GM18907 (cell line): ENCODE measurements around the gene RFX1.

ENCODE experiments used
- ATAC-seq: cut with Tn5 transposase; IDR thresholded peaks from one replicate; pipeline ENCODE4 v1.9.1; 2021; ENCODE audit warnings: mild to moderate bottlenecking, moderate library complexity; ENCODE audit not compliant: unreplicated experiment

Gene RFX1

DNA sequence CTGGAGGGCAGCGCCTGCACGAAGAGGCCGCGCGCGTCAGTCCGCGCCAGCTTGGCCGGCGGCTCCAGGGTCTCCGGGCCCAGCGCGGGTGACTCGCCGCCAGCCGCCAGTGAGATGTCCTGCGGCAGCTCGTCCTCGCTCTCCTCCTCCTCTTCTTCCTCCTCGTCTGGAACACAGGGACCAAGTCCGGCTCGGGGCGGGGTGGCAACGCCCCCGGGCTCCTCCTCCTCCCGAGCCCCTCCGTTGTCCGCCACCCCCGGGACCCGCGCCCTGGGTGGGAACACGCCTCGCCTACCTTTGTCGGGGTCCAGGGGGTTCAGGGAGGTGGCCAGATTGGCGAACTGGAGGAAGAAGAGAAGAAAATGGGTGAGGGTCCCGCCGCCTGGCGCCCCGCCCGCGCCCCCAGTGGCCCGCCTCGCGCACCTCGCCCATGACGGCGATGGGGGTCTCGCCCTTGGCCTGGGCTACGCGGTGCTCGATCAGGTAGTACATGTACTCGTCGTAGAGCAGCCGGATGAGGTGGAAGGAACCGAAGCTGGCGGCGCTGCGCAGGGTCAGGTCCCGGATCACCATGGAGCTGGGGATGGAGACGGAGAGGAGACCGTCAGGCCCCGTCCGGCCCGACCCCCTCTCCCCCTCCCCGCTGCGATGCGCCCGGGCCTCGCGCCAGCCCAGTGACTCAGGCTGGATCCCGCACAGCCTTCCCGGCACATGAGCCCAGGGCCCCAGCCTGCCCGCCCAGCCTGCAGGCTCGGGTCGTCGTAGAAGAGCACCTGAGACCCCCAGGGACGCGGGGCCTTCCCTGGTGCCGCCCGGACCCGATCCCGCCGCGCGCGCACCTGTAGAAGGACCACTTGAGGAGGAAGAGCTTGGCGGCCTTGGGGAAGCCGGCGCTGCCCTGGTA lies 43.2 kb downstream of the RFX1 start:
- ATAC-seq: no peak

DNA sequence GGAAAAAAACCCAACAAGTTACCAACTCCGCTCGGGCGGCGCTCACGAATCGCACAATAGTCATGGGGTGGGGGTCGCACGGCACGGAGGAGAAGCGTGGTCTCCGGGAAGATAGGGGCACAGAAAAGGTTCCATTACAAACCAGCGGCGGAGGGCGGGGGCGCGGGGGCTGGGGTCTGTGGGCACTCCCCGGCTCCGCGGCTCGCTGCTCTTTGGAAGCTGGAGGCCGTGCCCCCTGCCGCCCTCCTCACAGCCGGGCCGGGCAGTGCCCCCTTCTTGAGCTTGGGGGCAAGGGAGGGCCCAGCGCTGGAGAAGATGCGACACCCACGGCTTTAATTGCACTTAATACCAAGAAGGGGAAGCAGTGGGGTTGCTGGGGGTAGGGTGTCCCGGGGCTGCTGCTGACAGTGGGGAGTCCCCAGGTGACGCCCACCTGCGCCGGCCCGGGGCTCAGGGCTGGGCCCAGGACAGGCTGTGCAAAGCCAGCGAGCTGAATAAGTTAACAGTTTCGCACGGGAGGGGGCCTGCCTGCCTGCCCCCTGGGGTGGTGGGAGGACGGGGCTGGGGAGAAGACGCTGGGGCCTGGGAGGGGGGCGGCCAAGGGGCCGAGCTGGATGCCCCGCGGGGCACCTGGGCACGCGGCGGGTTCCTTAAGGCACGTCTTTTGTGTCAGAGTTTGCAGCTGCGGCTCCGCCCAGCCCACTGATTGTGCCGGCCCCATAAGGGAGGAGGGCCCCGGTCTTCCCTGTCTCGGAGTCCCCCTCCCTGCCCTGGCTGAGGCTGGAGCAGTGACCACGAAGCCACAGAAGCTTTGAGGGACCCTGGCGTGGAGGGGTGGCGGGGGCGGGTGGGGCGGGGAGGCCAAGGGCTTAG lies 44.1 kb downstream of the RFX1 start:
- no peak for ATAC-seq

DNA sequence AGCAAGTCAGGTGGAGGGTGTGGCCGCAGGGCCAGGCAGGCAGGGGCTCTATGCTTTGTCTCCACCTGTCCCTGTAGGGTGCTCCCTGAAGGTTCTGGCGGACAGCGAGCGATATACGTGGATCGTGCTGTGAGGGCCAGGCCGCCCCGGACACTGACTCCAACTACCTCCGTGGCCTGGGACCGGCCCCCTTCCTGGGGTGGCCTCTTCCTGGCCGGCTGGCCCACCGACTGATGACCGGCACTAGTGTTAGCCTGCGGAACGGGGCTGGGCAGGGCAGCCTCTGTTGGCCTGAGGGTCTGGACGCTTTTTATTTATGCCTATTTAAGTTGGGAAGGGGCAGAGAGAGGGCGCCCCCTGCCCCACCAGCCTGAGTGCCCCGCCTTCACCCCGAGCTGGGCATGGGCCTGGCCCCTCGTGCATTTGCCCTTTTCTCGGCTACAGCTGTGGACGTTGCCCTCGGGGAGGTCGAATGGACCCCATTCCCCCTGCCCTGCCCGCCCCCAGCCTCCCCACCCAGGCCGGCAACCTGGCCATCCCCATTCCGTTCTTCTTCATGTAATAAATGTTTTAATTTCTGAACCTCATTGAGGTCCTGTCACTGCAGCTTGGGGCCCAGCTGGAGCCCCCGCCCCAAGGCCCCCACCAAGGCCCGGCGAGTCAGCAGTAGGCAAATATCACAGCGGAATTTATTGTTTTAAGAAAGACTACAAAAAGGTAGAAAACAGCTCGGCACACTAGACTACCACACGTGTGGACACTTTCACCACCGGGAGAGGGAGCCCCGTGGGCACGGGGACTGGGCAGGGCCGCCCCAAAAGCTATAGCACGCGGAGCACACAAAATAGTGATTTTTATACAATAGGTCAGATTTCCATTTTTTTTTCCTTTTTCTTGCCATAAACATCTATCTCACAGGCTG lies 45.0 kb downstream of the RFX1 start:
- no peak for ATAC-seq

DNA sequence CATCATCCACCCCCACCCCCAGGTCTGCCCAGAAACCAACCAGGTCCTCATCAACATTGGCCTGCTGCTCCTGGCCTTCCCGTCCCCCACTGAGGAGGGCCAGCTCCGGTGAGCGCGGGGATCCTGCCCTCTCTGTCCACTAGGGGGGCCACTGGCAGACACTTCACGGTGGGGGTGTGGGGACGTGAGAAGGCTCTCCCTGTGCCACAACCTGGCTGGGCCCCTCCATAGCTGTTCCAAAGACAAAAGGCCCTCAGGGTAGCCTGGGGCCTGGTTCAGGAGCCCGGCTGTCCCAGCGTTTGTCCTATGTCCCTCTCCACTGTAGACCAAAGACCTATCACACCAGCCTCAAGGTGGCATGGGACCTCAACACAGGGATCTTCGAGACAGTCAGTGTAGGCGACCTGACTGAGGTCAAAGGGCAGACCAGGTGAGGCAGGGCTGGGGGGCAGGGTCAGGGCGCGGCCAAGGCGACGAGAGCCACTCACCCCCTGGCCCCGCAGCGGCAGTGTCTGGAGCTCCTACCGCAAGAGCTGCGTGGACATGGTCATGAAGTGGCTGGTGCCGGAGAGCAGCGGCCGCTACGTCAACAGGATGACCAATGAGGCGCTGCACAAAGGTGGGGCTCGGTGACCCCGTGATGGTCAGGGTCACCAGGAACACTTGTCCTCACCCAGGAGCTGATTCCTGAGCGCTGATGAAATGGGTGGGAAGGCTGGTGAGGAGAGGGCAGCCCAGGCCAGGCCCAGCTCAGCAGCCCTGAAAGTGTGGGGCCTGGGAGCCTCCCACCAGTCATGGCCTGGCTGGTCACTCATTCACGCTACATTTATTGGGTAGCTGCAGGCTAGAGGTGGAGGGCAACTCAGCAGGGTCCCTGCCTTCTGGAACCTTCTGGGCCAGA lies 45.9 kb downstream of the RFX1 start:
- ATAC-seq: no peak

DNA sequence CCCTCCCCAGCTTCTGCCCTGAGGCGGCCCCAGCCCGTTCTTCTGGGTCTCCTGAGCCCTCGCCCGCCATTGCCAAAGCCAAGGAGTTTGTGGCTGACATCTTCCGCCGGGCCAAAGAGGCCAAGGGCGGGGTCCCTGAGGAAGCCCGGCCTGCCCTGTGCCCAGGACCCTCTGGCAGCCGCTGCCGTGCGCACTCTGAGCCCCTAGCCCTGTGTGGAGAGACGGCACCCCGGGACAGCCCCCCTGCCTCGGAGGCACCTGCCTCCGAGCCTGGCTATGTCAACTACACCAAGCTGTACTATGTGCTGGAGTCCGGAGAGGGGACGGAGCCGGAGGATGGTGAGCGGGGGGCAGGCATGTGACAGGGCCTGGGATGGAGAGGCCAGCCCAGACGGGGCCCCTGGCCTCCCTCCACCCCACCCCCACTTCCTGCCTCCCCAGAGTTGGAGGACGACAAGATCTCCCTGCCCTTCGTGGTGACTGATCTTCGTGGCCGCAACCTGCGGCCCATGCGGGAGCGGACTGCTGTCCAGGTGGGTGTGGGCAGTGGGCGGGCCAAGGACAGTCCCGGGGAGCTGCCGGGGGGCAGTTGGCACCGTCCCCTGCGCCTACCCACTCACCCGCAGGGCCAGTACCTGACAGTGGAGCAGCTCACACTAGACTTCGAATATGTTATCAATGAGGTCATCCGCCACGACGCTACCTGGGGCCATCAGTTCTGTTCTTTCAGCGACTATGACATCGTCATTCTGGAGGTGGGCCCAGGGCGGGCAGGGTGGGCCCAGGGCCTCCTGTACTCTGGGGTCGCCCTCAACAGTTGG lies 46.8 kb downstream of the RFX1 start:
- ATAC-seq: no peak

DNA sequence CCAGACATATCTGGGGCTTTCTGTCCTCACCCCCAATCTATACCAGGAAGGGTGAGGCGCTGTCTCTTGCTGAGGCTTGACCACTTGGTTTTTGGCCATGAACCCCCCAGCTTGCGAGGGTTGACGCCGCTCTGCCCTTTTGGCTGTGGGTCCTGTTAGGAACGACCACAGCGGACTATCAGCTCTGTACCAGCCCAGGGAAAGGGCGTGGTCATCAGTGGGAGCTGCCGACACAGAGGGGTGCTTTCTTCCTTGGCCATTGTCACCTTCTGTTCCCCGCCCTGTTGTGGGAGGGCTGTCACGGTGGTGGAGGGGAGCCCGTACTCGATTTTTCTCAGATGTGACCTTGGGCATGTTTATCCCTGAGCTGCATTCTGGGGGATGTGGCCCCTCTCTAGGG lies 48.1 kb downstream of the RFX1 start:
- ATAC-seq: no peak

DNA sequence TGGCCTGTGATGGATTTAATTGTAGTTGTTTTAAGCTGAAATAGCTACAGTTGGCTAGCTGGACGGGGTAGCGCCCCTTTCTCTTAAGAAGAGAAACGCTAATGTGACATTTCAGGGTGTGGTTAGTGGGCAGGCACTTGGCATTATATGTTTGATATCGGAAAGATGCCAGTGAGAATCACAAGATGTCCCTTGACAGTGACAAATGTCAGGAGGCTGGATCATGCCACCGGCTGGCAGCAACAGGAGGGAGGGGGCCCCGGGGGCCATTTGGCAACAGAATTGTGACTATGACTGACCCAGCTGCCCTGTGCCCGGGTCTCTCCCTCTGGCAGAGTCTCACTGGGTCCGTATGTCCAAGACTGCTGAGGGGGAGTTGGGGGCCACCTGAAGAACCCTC lies 49.1 kb downstream of the RFX1 start:
- ATAC-seq: no peak

DNA sequence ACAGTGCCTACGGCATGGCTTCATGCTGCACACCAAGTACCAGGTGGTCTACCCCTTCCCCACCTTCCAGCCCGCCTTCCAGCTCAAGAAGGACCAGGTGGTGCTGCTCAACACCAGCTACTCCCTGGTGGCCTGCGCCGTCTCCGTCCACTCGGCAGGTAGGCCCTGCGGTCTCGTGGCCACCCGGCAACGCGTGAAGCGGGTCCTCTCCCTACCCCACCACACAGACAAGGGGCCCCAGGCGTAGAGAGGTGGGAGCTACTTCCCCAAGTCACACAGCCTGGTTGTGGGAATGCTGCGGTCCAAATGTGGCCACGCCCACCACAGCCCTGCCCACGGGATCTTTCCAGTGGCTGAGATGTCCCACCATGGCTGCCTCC lies 49.8 kb downstream of the RFX1 start:
- ATAC-seq: no peak

DNA sequence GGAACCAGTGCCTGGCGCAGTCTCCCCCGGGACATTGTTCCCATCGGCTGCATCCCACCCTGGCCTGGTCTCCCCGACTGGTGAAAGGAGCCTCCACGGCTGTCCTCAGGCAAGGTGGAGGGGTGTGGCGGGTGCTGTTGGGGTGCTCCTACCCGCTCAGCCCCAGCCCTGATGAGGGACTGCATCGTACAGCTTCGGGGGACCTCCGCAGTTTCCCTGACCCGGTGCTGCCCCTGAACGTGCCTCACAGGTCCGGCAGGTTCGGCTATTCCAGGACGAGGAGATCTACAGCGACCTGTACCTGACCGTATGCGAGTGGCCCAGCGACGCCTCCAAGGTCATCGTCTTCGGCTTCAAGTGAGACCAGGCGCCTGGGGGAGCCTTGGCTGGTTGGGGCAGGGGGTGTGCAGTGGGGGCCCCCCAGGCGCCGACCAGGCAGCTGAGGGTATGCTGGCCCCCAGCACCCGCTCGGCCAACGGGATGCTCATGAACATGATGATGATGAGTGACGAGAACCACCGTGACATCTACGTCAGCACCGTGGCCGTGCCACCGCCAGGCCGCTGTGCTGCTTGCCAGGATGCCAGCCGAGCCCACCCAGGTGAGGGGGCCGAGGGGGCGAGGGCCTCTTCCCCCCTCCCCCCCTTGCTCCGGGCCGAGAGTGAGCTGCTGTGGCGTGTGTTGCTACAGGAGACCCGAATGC lies 50.3 kb downstream of the RFX1 start:
- no peak for ATAC-seq

DNA sequence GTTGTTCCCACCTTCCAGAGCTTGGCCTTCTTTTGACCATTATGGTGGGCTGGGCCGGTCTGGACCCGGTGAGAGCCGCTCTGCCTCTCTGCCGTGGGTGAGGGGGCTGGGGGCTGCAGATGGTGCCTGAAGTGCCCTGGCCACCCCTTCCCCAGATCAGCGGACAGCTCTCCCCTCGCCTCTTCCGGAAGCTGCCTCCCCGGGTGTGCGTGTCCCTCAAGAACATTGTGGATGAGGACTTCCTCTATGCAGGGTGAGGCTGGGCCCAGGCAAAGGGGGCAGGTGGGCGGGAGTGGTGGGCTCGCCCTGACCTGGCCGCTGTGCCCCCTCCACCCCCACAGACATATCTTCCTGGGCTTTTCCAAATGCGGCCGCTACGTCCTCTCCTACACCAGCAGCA lies 51.9 kb downstream of the RFX1 start:
- no peak for ATAC-seq

DNA sequence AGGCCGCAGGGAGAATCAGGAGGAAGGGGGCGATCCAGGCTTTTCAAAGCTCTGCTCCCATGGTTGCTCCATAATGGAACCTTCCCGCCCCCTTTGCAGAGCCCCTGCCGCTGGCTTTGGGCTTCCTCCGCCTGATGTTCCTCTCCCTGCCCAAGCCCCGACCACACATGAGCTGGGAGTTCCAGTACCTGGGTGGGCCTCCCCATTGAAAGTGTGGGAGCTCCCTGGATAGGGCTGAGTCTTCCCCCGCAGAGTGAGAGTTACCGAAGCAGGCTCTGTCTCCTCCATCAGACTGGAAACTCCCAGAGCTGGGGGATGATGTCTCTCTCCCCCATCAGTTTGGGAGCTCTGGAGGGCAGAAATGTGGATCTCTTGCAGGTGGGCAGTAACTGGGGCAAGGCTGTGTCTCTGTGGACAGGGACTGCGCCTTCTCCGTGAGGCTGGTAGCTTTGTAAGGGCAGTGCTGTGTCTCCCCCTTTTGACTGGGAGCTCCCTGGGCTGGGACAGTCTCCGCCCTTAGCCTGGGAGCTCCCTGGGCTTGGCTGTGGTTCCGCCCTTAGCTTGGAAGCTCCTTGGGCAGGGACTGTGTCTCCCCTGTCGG lies 53.1 kb downstream of the RFX1 start:
- ATAC-seq: no peak

DNA sequence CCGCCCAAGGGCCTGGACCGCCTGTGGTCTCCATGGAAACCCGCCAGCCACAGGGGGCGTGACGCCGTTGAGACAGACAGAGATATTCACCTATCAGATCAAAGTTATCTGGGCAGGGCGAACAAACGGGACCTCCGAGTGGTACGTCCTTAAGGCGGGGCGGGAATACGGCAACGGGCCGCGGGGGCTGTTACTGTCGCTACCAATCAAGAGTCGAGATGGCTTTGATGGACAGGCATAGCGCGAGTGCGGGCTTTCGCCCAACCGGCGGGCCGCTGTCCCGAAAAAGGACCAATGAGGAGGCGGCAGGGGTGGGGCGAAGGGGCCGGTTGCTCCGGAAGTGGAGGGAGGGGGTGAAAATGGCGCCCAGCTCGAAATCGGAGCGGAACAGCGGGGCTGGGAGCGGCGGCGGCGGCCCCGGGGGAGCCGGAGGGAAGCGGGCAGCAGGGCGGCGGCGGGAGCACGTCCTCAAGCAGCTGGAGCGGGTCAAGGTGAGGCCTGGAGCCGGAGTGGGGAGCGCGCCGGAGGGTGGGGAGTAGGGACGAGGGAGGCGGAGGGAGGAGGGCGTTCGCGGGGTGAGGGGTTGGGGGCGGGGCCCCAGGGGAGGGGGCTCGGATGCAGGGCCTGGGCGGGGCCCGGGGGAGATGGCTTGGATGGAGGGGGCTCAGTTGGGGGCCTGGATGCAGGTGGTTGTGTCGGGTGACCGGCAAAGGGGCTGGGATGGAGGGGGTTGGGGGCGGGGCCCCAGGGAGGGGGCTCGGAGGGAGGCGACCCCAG lies 53.8 kb downstream of the RFX1 start, which contains the start of gene DCAF15:
Gene DCAF15, plus strand, starts transcription at position 356 of the 777 bp plus-strand sequence. Its CDS starts 4 bp downstream, at position 360.
- peak; percentile 96 for ATAC-seq

DNA sequence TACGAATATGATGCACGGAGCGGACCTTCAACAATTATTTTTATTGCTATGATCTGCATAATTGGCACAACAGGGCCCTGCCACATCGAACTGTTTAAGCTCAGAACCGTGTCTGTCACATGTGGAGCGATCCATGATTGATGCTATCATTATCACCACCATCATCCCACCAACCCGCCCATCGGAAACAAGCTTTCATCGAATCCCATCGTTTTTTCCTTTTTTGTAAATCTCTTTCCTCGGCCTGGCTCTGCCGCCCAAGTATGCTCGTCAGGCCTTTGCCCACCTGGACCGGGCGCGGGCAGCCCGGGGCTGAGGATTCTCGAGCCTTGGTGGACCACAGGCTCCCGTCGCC lies 54.3 kb downstream of the RFX1 start:
- peak; percentile 3 for ATAC-seq

DNA sequence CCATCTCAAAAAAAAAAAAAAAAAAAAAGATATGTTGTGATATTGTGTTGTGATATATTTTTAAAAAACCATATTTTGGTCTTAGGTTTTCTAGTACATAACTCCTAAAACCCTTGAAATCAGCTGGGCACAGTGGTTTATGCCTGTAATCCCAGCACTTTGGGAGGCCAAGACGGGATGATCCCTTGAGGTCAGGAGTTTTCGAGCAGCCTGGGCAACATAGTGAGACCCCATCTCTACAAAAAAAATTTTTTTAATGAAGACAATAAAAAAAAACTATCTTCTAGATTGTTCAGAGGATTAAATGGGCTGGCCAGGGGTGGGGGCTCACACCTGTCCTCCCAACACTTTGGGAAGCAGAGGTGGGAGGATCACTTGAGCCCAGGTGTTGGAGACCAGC lies 55.1 kb downstream of the RFX1 start:
- ATAC-seq: no peak

DNA sequence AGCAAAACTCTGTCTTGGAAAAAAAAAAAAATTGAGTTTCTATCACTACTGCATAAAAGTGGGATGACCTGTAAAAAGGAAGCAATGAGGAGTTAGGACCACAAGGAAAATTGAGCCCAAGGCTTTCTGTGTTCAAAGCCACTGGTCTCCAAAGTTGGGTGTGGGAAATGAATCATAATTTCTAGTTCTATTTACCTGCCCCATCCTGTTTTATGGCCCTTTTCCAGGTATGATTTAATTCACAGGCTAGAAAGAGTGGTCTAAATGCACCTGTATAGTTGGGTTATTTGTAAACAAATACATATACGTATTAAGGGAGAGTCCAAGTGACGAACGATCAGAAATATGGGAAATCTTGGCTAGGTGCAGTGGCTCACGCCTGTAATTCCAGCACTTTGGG lies 59.7 kb downstream of the RFX1 start:
- ATAC-seq: no peak

DNA sequence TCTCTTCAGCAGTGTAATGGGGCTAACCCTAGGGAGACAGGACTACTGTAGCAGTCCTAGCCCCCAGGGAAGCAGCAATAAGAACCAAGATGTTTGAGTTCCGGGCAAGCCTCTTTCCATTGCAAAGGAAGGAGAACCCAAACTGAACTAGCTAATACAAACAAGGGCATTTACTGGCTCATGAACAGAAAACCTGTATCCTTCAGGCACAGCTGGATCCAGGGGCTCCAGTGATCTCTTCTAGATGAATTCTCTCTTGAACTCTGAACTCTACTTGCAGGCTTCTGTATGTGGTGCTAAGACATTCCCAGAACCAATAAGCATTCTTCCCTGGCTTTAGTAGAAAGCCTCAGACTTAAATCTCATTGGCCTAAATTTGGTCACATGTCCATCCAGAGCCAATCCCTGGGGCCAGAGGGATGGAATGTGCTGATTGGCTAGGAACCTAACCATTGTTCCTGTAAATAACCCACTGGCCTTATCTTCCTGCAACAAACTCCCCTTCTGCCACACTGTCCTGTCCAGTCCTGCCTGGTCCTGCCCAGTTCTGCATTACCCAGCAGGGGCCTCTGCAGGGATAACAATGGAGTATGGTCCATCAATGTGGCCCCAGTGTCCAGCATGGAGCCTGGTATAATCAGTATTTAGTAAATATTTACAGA lies 64.0 kb downstream of the RFX1 start:
- no peak for ATAC-seq
